HG03045 (cell line): ENCODE measurements around the gene ANXA4.
A peak's percentile ranks its signal among the peaks of the same experiment; 100 is the strongest.
"Not testable (repeated sequence)": the region's sequence is repeated elsewhere in the genome, so short reads cannot be mapped to it uniquely, and the experiment has no call there.

Source experiments
- ATAC-seq: cut with Tn5 transposase; IDR thresholded peaks from one replicate; pipeline ENCODE4 v1.9.1; 2021; ENCODE audit warnings: mild to moderate bottlenecking, moderate library complexity; ENCODE audit not compliant: unreplicated experiment

Gene ANXA4

GRCh38 chr2:69801745-69802290 lies 59.9 kb downstream of the ANXA4 start:
- ATAC-seq: no peak

GRCh38 chr2:69802781-69803367 lies 60.9 kb downstream of the ANXA4 start:
- peak; percentile 51 for ATAC-seq

GRCh38 chr2:69804416-69804815 lies 62.5 kb downstream of the ANXA4 start:
- no peak for ATAC-seq

GRCh38 chr2:69805887-69806286 lies 64.0 kb downstream of the ANXA4 start:
- no peak for ATAC-seq

GRCh38 chr2:69807821-69808540 lies 66.0 kb downstream of the ANXA4 start:
- no peak for ATAC-seq

GRCh38 chr2:69810550-69810949 lies 68.6 kb downstream of the ANXA4 start:
- ATAC-seq: no peak

- ATAC-seq: no peak
Measured at GRCh38 chr2:69811018-69811417, 69.1 kb downstream of the ANXA4 start.

GRCh38 chr2:69811591-69811990 lies 69.7 kb downstream of the ANXA4 start:
- ATAC-seq: no peak

GRCh38 chr2:69815717-69816116 lies 73.8 kb downstream of the ANXA4 start:
- ATAC-seq: no peak

- ATAC-seq: no peak
Measured at GRCh38 chr2:69816923-69817542, 75.1 kb downstream of the ANXA4 start.

- no peak for ATAC-seq
Measured at GRCh38 chr2:69817729-69818501, 76.0 kb downstream of the ANXA4 start.

GRCh38 chr2:69827796-69828540 lies 86.0 kb downstream of the ANXA4 start:
- ATAC-seq: no peak

- peak; percentile 4 for ATAC-seq
Measured at GRCh38 chr2:69828938-69829255, 87.0 kb downstream of the ANXA4 start.

- peak; percentile 88 for ATAC-seq
Measured at GRCh38 chr2:69829256-69830044, 87.5 kb downstream of the ANXA4 start, which contains the start of gene GMCL1. TSS of gene GMCL1 (plus strand) at chr2:69829660. CDS start at chr2:69829893, 233 bp downstream.

GRCh38 chr2:69830045-69830905 lies 88.3 kb downstream of the ANXA4 start:
- peak; percentile 25 for ATAC-seq

GRCh38 chr2:69830906-69831241 lies 88.9 kb downstream of the ANXA4 start:
- ATAC-seq: not testable (repeated sequence)

- no peak for ATAC-seq
Measured at GRCh38 chr2:69831354-69831905, 89.5 kb downstream of the ANXA4 start.

- no peak for ATAC-seq
Measured at GRCh38 chr2:69833752-69834151, 91.8 kb downstream of the ANXA4 start.

- no peak for ATAC-seq
Measured at GRCh38 chr2:69835666-69836065, 93.7 kb downstream of the ANXA4 start.
